HS-27A (cell line): ENCODE measurements around the gene HSD11B1.

Experiments
- DNase-seq: peaks from one replicate; pipeline ENCODE4 v3.0.0-alpha.2; 2012; ENCODE audit warnings: low read depth, missing footprints

The HSD11B1 gene

DNA sequence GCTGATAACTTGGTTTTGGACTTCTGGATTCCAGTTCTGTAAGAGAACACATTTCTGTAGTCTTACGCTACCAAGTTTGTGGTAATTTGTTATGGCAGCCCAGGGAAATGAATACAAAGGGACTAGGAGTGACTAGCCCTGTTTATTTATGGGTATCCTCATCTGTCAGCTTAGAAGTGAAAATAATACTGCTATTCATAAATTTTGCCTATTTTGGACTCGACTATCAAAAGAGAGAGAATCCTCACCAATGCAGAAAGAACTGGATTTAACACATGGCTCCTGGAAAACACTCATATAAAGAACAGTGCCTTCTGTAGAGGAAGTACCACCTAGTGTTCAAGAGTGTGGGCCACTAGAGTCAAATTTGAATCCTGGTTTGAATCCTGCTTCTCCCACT lies 22.6 kb downstream of the HSD11B1 start:
- DNase-seq, result no peak

DNA sequence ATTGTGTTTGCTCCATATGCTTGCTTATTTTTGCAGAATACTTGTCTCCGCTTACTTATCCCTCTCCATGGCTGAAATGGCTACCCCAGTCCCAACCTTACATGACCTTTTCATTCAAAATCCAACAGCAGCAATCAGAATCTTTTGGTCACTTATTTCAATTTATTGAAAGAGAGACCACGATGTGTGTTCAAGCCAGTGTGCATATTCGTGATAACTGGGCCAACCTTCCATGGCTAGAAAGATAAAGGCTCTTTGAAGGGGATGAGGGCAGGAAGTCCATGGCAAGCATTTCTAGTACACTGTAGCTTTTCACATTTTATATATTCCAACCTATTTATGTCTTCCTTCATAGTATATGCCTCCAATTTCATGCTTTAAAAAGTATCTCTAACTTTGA lies 23.1 kb downstream of the HSD11B1 start:
- no peak for DNase-seq

DNA sequence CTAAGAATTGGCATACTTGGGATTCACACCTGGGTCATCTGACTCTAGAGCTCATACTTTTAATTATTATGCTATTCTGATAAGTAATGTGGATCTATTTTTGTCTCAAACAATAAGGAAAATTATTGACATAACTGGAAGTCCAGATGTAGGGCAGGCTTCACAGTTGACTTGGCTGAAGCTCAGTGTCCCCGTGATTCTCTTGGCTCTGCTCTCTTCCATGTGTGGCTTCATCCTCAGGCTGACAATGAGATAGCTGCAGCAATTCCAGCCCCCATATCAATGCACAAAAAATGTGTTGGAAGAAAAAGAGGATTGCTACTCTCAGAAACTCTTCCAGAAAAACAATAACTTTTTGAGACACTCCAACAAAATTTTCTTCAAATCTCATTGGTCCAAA lies 23.8 kb downstream of the HSD11B1 start:
- DNase-seq, result no peak

DNA sequence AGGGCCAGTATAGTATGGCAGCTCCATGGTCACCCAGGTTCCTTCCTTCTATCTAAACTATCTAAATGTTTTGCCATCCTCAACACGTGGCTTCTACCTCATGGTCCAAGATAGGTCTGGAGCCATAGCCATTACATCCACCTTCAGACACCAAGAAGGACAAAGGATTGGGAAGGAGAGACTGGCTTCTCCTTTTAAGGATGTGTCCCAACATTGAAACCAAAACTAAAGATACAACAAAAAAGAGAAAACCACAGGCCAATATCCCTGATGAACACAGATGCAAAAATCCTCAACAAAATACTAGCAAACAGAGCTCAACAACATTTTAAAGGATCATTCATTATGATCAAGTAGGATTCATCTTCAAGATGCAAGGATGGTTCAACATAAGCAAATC lies 24.8 kb downstream of the HSD11B1 start:
- no peak for DNase-seq

DNA sequence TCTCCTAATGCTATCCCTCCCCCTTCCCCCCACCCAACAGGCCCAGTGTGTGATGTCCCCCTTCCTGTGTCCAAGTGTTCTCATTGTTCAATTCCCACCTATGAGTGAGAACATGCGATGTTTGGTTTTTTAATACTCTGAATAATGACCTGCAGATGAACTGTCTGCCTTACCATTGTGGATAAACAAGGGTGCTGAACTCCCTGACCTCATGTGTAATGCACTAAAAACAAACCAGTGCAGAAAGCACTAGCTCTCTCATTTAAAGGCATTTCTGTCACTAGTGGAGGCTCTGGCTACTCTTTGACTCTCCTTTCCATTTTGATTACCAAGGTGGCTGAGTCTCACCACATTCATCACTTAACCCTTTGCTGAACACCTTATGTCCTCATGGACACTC lies 28.1 kb downstream of the HSD11B1 start:
- no peak for DNase-seq

DNA sequence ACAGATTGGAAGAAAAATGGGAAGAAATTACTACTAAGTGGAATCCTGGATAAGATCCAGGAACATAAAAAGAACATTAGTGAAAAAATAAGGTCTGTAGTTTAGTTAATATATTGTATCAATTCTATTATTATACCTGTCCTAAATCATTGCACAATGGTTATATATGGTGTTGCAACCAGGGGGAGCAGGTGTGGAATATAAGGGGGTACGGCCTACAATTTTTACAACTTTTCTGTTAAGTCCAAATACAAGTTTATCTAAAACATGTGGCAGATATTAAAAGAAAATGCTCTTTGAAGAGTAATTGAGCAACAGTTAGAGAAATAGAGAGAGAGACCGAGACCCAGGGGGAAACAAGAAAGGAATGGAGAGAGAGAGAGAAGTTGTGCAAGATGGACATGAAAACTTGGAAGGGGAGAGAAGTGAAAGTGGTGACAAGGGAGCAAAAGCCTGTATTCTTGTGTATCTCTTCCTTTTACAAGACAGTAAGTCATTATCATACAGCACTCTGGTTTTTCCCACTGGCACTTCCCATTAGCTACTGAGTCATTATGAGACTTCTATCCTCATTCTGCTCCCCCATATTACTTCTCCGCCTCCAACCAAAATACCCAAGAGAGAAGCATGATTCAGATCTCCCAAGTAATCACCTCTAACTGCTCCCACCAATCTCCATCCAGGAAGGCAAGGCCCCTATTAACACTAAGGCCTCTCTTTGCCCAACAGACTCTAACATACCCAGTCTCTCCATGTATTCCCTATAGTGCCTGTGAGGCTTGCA lies 29.0 kb downstream of the HSD11B1 start:
- no peak for DNase-seq

DNA sequence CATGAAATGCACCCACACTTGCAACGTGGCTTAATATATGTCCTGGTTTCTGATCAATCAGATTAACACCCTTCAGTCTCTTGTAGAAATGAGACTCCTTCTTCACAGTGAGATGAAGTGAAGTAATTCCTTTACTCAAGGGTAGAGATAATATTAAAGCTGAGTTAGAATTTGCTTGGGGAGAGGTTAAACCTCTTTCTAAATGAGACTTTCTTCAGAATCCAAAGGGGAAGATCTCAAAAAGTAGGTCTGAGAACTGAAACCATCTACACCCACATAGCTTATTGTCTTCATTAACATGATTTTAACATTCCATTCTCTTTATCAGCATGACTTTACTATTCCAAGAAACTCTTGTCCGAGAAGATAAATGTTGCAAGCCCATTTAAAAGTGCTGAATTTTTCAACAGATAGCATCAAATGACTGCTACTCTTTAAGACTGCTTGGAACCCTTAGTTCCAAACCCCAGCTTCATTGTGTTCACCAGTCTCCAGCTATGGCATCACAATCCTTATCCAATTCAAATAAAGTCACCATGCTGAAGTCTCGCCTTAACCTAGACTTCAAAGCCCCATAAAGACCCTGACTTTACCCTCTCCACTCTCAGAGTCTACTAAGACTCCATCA lies 32.0 kb downstream of the HSD11B1 start:
- DNase-seq, result no peak

DNA sequence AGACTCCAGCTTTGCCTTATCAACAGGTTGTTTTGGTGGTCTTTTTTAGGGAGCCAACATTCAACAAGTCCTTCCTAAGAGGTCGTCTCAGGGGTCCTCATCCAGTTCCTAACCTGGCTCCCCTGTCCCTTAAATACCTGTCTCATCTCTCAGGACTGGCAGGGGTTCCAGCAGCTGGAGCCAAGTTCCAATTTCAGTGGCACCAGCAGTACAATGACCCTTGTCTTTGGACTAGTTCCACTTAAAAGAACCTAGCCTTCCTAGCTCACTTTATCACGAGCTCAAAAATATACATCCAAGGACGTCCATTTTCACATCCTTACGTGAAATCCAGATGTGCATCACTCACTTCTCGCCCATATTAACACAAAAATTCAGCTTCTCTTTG lies 32.5 kb downstream of the HSD11B1 start:
- DNase-seq, result no peak

DNA sequence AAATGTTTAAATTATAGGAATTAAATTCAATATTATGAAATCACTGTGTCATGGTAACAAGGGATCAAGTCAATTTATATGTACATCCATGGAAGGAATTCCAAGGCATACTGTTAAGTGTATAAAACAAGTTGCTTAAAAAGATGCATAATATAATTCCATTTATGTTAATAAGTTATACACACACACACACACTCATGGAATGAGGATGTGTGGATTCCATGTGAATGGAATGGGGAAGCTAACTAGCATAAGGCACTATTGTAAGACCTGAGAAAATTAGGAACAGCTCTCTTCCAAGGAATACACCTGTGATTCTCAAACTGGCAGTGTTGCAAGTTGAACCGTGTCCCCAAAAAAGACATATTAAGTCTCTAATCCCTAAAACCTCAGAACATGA lies 33.6 kb downstream of the HSD11B1 start:
- DNase-seq, result no peak

DNA sequence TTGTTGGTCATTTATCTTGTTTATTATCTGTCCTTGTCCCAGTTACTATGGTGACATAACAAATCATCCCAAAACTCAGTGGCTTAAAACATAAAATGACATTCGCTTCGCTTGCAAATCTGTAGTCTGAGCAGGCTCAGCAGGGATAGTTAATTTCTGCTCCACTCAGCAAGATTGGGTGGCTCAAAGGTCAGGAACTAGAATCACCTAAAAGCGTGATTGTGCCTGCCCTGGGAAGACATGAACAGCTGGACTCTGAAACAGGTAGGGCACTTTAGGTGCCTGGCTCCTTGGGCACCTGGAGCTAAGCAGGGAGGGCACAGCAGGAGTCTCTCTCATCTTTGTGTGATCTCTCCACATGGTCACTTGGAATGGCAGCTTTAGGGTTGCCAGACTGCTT lies 36.5 kb downstream of the HSD11B1 start:
- no peak for DNase-seq

DNA sequence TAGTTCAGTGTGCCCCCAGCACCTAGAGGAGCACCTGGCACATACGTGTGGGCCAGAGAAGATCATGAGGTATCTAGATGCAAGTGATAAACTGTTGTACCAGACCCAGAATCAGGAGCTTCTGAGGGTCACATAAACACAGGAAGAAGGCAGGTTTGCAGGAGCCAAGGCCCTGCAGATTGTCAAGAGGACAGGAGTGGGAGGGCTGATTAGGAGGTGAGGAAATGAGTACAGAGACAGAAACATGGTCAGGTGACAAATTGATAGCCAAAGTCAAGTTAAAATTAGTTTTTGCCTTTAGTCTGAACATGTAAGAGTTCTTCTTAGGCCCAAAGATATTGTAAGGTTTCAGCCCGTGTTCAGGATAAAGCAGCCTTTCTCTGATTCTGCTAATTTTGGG lies 37.2 kb downstream of the HSD11B1 start:
- no peak for DNase-seq

DNA sequence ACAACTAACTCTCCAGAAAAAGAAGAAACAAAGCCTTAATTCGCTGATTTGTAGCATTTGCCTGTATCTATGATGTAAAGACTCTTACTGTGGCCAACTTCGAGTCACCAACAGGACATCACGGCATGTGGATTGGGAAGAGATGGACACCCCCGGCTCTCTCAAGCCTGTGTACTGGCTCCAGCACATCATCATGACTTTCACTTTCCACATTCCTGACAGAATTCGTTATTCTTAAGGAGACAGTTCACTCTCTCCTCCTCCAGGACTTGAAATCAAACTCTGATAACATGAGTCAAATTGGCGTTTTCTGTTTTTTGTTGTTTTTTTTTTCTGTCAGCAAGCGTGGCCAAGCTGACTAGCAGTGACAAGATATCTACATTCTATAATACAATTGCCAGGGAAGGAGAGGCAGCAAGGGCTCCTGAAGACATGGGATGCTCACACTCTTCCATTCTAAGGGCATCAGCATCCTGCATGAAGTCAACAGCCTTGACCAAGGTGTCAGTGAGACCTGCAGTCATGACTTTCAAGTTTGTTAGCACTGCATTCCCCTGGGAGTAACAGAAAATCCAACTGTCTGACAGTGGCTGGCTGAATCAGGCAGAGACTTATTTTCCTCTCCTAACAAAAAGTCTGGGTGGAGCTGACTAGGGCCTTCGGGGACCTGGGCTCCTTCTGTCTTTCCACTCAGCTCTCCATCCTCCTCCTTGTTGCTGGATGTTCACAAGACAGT lies 37.9 kb downstream of the HSD11B1 start:
- DNase-seq, result no peak

DNA sequence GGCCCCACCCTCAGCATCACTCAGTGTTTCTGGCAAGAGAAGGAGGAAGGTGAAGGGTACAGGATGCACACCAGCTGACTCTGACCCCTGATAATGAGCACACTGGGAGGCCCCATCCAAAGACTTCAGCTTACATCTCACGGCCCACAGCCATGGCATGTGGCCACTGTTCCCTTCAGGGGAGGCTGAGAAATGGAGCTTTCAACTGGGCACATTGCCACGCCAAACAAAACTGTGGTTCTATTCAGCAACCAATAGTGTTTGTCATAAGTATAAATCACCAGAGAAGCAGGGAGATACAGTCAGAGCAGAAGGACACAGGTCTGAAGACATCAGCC lies 38.5 kb downstream of the HSD11B1 start:
- DNase-seq, result no peak

DNA sequence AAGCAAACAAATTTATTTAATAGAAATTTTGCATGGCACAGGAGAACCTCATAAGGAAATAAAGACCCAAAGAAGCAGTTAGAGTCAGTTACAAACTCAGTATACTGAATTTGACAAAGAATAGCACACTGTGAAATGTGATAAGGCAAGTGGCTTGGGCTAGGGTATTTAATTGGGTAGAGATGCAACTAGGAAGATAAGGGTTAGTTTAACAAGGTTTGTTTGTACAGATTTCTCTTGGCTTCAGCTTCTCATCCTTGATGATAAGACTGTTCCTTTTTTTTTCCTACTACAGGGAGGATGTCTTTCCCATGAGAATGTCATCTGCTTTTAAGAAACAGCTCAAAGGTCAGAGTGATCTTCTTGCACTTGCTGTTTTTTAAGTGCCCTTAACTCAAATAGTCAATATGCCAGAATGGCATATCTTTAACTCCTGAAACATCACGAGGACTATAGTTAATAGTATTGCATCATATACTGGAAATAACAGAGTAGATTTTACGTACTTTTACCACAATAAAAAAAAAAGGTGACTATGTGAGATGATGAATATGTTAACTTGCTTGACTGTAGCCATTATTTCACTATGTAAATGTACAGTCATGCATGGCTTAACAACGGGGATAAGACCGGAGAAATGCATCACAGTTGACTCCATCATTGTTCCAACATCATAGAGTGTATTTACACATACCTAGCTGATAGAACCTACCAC lies 42.0 kb downstream of the HSD11B1 start:
- no peak for DNase-seq

DNA sequence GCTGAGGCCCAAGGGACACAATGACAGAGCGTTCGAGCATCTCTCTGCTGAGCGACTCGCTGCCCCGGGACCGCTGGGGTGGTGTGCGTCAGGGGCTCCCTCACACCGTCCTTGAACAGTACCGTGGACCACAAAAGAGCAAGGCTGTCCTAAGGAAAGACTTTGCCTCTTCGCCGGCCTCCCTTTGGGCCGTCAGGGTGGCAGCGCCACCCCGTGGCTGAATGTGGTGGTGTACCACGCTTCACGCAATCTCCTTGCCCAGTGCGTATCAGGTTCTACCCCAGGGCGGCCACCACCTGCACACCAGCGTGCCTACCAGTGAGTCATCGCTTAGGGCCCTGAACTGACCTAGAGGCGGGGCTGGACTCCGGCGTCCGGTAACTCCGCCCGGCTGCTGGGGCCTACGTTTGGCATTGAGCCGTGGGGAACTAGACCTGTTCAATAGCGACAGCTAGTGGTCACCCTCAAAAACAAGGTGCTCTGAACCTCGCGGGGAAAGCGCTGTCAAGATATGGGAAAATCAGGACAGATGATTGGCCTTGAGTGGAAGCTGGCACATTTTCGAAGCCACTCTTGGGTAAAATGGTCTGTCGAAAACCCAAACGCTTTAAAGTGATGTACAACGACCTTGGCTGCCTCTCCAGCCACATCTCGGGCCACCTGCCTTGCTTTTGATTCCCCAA lies 43.1 kb downstream of the HSD11B1 start:
- DNase-seq, result peak; percentile 68

DNA sequence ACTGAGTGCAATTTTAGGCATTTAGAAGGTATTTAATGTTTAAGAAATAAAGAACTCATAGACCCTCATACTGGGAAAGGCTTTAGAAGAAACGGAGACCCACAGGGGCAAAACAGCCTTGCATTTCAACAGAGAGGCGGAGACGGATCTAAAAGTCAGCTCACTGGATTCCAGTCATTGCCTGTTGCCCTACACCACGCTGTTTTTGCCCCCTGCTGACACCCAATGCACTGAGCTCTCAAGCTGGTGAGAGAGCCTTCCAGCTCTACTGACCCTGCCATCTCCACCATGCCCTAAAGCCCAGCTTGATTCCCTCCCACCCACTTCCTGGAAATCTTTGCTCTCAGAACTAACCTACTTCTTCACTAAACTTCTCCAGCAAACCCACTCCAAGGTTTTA lies 44.0 kb downstream of the HSD11B1 start:
- DNase-seq, result no peak

DNA sequence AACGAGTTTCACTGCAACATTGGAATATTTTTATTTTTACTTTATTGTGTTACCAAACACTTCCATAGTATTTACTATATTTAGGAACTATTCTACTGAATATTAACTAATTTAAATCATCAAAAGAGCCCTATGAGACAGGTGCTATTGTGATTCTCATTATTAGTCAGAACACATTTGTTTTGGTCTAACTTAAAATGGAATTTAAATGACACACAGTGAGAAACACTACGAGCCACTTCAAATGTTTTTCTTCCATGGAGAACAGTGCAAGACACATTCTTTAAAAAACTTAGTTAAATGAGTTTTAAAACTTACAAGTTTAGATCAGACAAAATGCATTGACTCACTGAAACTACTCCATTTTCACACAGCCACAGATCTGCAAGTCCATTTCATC lies 44.6 kb downstream of the HSD11B1 start:
- no peak for DNase-seq

DNA sequence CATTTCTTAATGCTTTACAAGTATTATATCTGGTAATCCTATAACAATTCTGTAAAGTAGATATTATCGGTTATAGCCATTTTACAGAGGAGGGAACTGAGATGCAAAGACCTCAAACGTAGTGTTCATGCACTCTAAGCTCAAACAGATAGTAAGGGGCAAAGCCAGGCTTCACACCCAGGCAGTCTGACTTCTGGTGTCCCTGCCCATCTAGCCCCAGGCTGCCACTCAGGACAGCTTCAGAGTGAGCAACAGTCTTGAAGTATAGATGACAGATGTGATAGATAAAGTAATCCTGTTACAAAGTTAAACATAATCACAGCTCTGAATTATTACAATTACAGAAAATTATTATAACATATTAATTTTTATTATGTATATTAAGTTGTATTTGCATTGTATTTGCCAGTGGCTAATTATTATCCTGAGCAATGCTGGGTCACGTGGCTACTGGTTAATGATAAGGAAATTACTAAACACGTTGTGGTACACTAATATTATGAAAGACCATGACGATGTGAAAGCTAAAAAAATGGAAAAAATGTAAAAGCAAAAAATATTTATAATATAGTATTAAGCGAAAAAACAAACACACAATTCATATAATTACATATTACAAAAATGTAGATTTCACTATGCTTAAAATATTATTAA lies 45.2 kb downstream of the HSD11B1 start:
- no peak for DNase-seq

DNA sequence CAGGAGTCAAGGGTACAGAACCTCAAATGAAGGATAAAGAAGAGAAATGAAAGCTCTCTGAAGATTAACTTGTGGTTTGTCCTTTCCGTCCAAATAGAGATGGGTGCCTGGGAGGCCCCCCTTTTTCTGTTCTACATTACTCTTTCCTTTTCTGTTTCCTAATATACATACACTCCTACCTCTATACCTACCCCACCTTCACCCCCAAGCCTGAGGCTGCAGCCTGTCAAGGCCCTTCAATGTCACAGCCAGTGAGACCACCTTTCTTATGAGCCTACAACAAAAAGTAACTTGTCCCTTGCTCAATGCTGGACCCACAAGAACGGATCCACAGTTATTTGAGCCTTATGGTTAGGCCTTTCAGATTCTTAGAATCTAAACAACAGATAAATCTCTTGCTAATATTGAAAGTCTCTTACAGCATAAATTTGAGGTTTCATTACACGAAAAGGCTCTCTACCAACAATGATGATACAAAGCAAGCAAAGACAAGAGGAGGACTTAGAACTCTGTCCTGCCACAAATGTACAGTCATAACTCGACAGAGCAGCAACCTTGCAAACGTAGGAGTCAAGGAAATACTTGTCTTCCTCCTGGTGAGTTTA lies 47.1 kb downstream of the HSD11B1 start:
- DNase-seq, result no peak

DNA sequence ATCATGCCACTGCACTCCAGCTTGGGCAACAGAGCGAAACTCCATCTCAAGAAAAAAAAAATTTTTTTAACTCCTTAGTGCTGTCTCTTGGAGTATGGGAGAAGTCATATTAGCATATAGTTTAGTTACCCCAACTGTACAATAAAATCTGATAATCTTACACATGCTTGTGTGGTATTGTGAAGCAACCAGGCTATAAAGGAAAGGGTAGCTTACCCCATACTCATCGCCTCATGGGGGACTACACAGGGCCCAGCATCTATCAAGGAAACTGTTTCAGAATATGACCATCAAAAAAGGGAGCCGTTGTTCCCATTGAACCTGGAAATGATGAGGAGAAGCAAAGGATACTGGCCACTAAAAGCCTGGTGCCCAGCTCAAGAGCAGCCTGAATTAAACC lies 48.2 kb downstream of the HSD11B1 start:
- no peak for DNase-seq

DNA sequence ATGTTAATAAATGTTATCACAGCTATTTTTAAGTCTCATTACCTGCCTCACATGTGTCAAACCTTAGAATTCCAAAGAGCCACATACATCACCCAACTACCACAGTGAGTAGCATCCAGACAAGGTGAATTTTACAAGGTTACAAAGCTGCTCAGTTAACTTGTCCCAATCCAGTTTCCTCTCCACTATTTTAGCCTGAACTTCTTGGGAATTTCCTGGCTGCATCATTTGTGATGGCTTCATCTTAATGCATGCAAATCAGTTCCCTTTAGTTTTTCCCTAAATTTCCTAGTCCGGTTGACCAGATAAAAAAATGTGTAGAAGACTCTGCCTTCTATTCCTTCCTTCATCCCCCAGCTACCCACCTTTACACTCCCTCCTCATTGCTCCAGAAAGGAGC lies 50.6 kb downstream of the HSD11B1 start:
- no peak for DNase-seq
